Right lobe of liver (tissue), 6 donors: ENCODE data around the gene TPST2. TPM values are rescaled to one million over a fixed set of nuclear protein-coding genes. Genes with fewer than 3 reads are reported as not detected.
A peak's percentile ranks its signal among the peaks of the same experiment; 100 is the strongest.

Source experiments
- ATAC-seq, 4 donors: fragments of 200-7000 bp; cut with Tn5 transposase; one replicate each; pipeline ENCODE4 v1.9.1; 2020; ENCODE audit warnings: mild to moderate bottlenecking in 4 of 4, moderate library complexity in 4 of 4
- DNase-seq, 3 donors: peaks; one replicate each; pipeline ENCODE4 v3.0.0-alpha.2; 2020
- H3K27ac ChIP-seq, 3 donors: fragments of 200-600 bp; one replicate each; pipeline ENCODE4 v1.8.0; 2022
- H3K27me3 ChIP-seq, 2 donors: fragments of 200-600 bp; one replicate each; pipeline ENCODE4 v1.8.0; 2022
- H3K36me3 ChIP-seq, 4 donors: fragments of 200-600 bp; sonication (generic) in 1 of 4; one replicate each; pipeline versions ENCODE4 v1.5.1 to v1.8.0; 2017 to 2022; ENCODE audit warnings: control low read depth in 1 of 4
- H3K4me1 ChIP-seq, 4 donors: fragments of 200-600 bp; sonication (generic) in 1 of 4; one replicate each; pipeline versions ENCODE4 v1.5.1 to v1.8.0; 2017 to 2022; ENCODE audit warnings: control low read depth in 1 of 4
- H3K4me3 ChIP-seq, 3 donors: fragments of 200-600 bp; one replicate each; pipeline ENCODE4 v1.8.0; 2022
- H3K9me3 ChIP-seq, 4 donors: fragments of 200-600 bp; sonication (generic) in 1 of 4; one replicate each; pipeline versions ENCODE4 v1.5.1 to v1.8.0; 2017 to 2022; ENCODE audit warnings: control low read depth in 1 of 4
- POLR2A ChIP-seq: fragments of 450-650 bp; IDR thresholded peaks from one replicate; pipeline ENCODE4 v1.6.1; 2017; ENCODE audit warnings: antibody characterized with exemption, mild to moderate bottlenecking
- WGBS: methylation state at CpG from one replicate; pipeline ENCODE4 v1.1.6; 2018; ENCODE audit warnings: low coverage, low lambda C conversion rate; ENCODE audit not compliant: insufficient coverage; ENCODE audit errors: missing lambda C conversion rate; 5-methylcytosine and 5-hydroxymethylcytosine counted together
- intact Hi-C, 2 donors: fragments of 100-400 bp; cut with DNase I; formaldehyde crosslinking; loops; one replicate each; pipeline versions ENCODE4 v1.11.2 to v1.14.1; 2022
- total RNA-seq, 6 experiments: library from RNA; depleted of rRNA in 2 of 6; stranded (reverse); fragments of >200 nt in 2 of 6; fragmentation: NEBNext Ultra II Directional in 3 of 6; extraction: Animal tissue kit (Norgen Biotek cat#: 25700) in 3 of 6; gene quantifications; one replicate each; pipeline versions ENCODE4 v1.1.0 to v1.2.4, GENCODE V29; 2016 to 2023
- TF ChIP-seq, protein P1 (sequence below), 4 donors: fragments of 200-600 bp in 3 of 4; fragments of 450-650 bp in 1 of 4; IDR thresholded peaks; one replicate each; pipeline versions ENCODE4 v1.5.1 to v1.8.0; 2016 to 2022; ENCODE audit warnings: antibody characterized with exemption in 4 of 4, mild to moderate bottlenecking in 2 of 4
- donor health status: DM: no; HTN: yes; CAD: no.
- donor health status: DM: no; HTN: no; CAD: no.
- donor health status: DM: no; HTN: no; CAD: no.
- donor health status: DM: no; HTN: yes; CAD: no.
- donor health status: DM: no; HTN: yes; CAD: no.

Gene TPST2
- total RNA-seq, 6 experiments from 2014 or later: 53.2 to 117 (median 66.9) TPM

DNA sequence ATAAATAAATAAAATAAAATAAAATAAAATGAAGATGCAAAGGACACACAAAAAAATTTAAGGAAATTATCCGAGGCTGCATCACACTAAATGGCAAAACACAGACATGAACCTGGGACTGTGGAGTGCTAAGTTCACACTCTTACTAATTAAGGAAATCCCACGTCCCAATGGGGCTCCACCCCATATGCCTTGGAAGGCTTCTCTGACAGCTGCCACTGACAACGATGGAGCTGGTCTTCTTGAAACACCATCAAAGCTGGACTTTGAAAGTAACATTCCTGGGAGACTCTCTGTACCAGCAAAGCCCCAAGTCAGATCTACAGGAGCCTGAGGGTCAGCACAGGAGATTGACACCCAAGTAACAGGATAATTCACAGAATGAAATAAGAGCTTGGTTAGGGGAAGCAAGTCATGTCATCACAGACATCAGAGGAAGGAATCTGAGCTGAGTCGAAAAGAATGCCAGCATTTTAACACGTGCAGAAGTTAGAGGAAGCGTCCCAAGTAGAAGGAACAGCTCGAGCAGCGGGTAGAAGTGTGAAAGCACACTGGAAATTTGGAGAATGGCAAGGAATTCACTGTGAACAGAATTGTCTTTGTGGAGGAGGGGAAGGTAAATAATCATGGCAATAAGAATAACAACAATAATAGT, 13.8 kb downstream of the TPST2 start:
- peak in 2 of 4 donors; percentile 12 to 34 for ATAC-seq
- Histone ChIP-seq H3K4me3 (no peak overlapping the region), H3K9me3 (no peaks in the 10 kb centered on the region), H3K27me3 (no peaks in the 10 kb centered on the region), H3K36me3 (no peaks in the 10 kb centered on the region), H3K4me1 (peaks cover 0 to 16% (median 0%) of the 10 kb centered on the region in 4 donors), H3K27ac (no peak overlapping the region)
- intact Hi-C loops: no loop called here
- TF ChIP-seq, protein P1, sequence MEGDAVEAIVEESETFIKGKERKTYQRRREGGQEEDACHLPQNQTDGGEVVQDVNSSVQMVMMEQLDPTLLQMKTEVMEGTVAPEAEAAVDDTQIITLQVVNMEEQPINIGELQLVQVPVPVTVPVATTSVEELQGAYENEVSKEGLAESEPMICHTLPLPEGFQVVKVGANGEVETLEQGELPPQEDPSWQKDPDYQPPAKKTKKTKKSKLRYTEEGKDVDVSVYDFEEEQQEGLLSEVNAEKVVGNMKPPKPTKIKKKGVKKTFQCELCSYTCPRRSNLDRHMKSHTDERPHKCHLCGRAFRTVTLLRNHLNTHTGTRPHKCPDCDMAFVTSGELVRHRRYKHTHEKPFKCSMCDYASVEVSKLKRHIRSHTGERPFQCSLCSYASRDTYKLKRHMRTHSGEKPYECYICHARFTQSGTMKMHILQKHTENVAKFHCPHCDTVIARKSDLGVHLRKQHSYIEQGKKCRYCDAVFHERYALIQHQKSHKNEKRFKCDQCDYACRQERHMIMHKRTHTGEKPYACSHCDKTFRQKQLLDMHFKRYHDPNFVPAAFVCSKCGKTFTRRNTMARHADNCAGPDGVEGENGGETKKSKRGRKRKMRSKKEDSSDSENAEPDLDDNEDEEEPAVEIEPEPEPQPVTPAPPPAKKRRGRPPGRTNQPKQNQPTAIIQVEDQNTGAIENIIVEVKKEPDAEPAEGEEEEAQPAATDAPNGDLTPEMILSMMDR (IDR thresholded peaks at IDR 0.05): no peak
- no peak for TF ChIP-seq POLR2A
- 49% methylated on average over 7 of the region's 8 CpGs for WGBS
- DNase-seq: no peak

DNA sequence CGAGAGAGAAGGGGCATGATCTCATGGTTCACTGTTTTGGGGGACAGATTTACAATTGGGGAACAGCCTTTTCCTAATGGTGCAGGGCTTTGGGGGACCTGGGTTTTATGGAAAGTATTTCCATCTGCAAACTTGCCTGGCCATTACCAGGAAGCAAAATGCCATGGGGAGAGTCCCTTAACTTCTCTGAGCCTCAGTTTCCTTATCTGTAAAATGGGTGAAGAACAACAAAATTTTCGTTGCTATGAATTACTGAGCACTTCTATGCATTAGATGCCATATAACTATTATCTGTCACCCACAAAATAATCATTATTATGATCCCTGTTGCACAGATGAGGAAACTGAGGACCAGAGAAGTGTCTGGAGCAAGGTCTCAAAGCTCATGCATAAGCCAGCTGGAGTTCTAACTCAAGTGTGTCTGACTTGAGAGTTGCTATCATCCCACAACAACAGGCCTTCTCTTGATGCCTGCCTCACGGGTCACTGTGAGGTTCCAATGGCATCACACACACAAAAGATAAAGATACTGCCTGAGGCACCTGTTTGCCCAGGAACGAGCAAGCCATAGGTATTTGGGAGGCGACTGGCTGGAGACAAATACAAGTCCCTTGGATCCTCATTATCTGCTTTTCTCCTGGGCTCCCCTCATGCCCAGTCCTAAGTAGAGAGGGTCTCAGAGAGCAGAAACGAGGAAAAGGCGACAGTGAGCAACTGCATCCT, 15.8 kb downstream of the TPST2 start:
- Histone ChIP-seq H3K27ac (no peak overlapping the region), H3K4me3 (no peak overlapping the region), H3K27me3 (no peaks in the 10 kb centered on the region), H3K36me3 (no peaks in the 10 kb centered on the region), H3K4me1 (peaks cover 0 to 16% (median 0%) of the 10 kb centered on the region in 4 donors), H3K9me3 (no peaks in the 10 kb centered on the region)
- WGBS: 73% methylated on average over 4 of the region's 7 CpGs
- DNase-seq (no peak), ATAC-seq (no peak)
- TF ChIP-seq POLR2A: no peak
- TF ChIP-seq, protein P1 (IDR thresholded peaks at IDR 0.05): no peak
- intact Hi-C loops: no loop called here

DNA sequence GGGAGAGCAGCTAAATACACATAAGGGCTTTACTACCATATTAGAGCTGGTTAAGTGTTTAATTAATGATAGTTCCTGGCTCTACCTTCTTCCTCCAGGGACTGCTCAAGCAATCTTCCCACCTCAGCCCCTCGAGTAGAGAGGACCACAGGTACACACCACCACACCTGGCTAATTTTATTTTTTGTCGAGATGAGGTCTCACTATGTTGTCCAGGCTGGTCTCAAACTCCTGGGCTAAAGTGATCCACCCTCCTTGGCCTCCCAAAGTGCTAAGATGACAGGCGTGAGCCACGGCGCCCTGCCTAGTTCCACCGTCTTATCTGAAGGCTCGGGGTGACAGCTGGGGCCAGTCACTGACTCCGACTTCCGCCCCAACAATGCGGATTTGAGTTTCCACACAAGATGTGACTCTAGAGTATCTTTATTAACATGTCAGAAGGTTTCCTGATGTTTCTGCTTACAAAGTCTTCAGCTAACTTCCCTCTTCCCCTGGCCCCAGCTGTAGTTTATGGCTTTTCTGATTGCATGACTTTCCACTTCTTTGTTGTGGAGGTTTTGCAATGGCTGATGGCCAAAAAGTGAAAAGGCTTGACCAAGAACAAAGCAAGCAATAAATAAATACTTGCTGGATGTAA, 16.8 kb downstream of the TPST2 start:
- Histone ChIP-seq H3K36me3 (no peaks in the 10 kb centered on the region), H3K4me3 (no peak overlapping the region), H3K9me3 (no peaks in the 10 kb centered on the region), H3K27me3 (no peaks in the 10 kb centered on the region), H3K4me1 (peaks cover 0 to 20% (median 0%) of the 10 kb centered on the region in 4 donors), H3K27ac (peak overlapping the region in 1 of 3 donors; percentile 14)
- 56% methylated on average over 6 of the region's 10 CpGs for WGBS
- intact Hi-C loops: no loop called here
- DNase-seq (peak in 2 of 3 donors; percentile 72 to 74), ATAC-seq (peak; percentile 54 to 83 (median 82))
- TF ChIP-seq, protein P1 (IDR thresholded peaks at IDR 0.05): no peak
- no peak for TF ChIP-seq POLR2A

DNA sequence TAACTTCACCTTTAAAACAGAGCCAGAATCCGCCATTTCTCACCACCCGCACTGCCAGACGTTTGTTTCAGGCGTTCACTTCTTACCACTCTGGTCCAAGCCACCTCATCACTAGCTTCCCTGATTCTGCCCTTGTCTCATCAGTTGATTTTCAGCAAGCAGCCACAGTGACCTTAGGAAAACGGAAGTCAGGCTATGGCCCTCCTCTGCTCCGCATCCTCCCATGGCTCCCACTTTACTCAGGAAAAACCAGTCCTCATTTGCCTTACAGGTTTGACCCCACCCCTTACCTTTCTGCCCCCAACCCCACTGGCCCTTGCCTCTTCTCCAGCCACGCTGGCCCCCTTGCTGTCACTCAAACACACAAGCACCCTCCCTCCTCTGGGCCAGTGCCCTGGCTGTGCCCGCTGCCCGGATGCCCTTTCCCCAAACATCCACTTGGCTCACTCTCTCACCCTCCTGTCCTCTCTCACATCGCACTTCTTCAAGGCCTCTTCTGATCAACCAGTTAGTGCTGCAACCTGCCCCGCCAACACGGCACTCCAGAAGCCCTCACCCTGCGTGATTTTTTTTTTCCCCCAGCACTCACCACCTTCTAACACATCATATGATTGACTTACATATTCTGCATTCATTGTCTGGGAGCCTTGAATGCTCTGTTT, 18.9 kb downstream of the TPST2 start:
- Histone ChIP-seq H3K4me3 (no peak overlapping the region), H3K27ac (no peak overlapping the region), H3K4me1 (peaks cover 0 to 17% (median 0%) of the 10 kb centered on the region in 4 donors), H3K9me3 (no peaks in the 10 kb centered on the region), H3K36me3 (peaks cover 0 to 3% (median 0%) of the 10 kb centered on the region in 4 donors), H3K27me3 (no peaks in the 10 kb centered on the region)
- DNase-seq: no peak
- ATAC-seq: peak in 1 of 4 donors; percentile 10
- TF ChIP-seq POLR2A: no peak
- TF ChIP-seq, protein P1 (IDR thresholded peaks at IDR 0.05): no peak
- WGBS: 74% methylated on average over 11 of the region's 13 CpGs
- intact Hi-C loops: no loop called here
